ENCODE data around the gene LIN37. TPM values are rescaled to one million over a fixed set of nuclear protein-coding genes. Genes with fewer than 3 reads are reported as not detected.

LIN37 gene
- total RNA-seq, 4 donors from 2014 or later, result 7.5 to 12.2 (median 10.0) TPM

DNA sequence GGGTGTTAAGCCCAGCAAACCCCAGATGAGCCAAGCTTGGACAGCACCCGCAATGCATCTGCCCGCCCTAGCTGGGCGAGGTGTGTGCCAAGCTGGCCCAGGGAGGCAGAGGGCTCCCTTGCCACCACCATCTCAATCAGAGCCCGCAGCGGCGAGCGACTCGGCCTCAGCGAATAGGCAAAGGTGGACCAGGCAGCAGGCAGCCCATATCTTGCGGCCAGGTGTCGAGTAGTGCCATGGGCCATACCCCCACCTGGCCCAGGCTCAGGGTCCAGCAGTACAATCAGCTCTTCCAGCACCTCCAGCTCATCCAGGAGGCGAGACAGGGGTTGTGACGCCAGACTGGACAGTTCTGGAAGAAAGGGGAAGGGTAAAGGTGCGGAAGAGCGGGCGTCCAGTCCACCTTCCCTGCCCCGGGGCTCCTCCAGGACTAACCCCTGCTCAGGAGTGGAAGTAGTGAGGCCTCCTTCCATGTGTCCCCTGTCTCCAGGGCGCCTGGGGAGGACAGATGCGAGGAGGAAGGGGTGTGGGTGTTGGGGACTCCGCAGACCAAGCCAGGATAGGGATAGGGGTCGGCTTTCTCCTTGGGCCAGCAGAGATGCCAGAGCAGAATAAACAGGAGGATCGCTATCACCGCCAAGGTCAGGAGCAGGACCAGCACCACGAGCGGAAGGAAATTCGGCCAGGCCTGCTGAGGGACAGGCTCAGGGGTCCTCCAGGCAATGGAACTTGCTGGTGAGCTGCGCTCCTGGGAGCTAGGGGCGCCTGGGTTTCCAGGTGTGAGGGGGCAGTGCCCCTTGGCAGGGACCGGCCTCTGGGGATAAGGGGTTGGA, 8.9 kb upstream of the LIN37 start:
- TF ChIP-seq CTCF (IDR thresholded peaks at IDR 0.05; ENCODE audit: low read depth), result no peak

DNA sequence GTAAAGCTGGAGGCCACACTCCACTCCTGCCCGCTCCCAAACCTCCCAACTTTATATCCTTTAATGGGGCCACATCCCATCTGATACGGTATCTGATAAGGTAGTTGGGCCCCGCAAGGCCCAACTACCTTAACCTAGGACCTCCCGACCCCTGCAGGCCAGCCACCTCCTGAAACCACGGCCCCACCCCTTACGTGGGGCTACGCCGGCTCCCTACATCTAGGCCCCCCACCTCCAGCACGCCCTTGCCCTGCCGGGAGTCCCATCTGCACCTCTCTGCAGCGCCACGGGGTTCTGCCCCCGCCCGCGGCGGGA, 8.3 kb upstream of the LIN37 start:
- TF ChIP-seq CTCF (IDR thresholded peaks at IDR 0.05; ENCODE audit: low read depth), result no peak

- TF ChIP-seq CTCF (IDR thresholded peaks at IDR 0.05; ENCODE audit: low read depth), result no peak
Measured at GRCh38 chr19:35740423-35741202, 7.8 kb upstream of the LIN37 start.

DNA sequence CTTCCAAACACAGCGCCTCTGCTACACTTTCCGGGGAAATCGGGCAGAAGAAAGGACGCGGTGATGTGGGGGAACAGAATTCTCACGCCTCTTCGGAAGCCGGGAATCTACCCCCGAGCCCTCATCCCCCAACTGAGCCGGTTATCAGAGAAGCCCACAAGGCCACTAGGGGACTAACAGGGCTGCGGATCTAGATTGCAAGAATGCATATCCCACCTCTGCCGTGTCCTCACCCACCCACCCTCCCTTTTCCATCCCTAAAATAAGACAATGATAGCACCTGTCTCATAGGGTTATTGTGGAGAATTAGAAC, 7.2 kb upstream of the LIN37 start:
- no peak for TF ChIP-seq CTCF (IDR thresholded peaks at IDR 0.05; ENCODE audit: low read depth)

GRCh38 chr19:35742121-35742724, 6.2 kb upstream of the LIN37 start, which contains the start of gene IGFLR1:
Gene IGFLR1 (minus strand): TSS chr19:35742452. CDS start chr19:35741180, 1,272 bp downstream.
- TF ChIP-seq CTCF (IDR thresholded peaks at IDR 0.05; ENCODE audit: low read depth), result no peak

DNA sequence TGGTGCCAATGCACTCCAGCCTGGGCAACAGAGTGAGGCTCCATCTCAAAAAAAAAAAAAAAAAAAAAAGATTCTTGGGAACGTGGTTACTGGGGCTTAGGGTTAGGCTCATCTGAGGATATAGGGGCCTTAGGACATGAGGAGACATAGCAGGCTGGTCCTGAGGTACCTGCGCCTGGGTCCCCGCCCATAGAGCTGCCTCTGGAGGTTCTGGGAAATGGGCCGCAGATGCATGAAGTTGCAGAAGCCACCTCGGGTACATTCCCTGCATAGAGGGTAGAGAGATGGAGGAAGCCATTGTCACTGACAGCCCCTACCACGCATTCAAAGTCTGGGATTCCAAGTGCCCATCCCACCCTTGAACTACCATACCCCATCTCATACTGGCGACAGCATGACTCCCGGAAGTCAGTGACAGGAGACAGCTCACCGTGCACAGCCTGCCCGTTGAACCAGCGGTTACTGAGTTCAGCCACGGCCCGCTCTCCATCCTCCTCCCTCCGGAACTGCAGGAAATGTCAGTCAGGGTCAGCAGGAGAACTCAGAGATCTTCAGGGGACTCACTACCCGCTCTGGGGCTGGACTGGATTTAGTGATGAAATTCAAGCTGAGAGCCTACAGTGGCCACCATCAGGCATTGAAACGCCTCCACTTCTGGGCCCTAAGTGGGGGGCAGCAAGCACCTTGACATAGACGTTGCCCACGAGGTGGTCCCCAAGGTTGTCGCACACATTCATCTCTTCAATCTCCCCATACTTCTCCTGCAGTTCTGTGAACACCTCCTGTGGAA, 4.5 kb upstream of the LIN37 start:
- TF ChIP-seq CTCF (IDR thresholded peaks at IDR 0.05; ENCODE audit: low read depth), result no peak
